ENCODE results near the gene SDCCAG8.

- TF ChIP-seq CTCF (IDR thresholded peaks at IDR 0.05) (no peak), POLR2A (IDR thresholded peaks at IDR 0.05; ENCODE audit: low read depth) (no peak)
Measured at GRCh38 chr1:243254233-243254926, 1.5 kb upstream of the SDCCAG8 start.

All from esophagus muscularis mucosa (tissue), 3 donors.